Measurements from ENCODE around the gene PGLYRP2.

The PGLYRP2 gene

DNA sequence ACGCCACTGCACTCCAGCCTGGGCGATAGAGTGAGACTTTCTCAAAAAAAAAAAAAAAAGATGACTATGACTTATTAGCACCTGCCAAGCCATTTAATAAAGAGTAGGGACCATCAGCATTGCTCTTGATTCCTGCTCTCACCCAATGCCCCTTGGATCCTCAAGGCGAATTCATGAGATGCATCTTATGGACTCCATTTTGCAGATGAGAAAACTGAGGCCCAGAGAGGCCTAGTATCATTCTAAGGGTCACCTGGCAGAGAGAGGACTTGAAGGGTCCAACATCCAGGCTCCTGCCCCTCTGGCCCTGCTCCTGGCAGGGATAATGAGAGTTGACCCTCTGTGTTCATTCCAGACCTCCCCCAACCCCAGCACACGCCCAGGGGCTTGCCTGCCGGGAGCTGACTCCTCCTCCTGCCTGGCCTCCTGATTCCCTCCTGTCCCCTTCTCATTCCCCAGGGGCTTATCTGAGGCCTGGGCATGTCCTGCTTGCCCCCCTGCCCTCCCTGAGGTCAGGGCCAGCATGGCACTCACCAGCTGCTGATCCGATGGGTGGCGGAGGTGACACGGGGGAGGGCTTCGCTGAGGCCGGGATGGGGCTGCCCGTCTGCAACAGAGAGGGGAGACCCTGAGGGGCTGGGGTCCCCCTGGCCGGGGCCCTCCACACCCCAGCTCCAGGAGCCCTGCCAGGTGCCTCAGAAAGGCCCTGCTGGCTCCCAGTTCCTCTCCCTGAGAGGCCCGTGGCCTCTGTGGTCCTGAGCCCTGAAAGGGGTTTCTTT, 37.0 kb downstream of the PGLYRP2 start:
- DNase-seq, result no peak

DNA sequence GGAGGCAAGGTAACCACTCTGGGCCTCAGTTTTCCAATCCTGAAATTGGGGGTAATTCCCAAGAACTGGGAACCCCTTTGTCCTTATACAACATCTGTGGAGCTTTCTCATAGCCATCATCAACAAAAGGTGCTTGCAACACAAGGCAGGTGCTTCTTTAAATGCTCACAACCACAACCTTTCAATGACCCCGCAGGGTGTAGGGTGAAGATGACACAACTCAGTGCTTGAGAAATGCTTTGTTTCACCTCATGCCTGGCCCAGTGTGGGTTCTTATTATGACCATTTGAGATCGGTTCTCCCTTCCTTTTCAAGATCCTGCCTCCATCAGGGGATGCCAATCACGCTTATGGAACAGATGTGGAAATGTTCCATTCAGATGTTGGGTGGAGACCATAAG, 38.0 kb downstream of the PGLYRP2 start:
- DNase-seq, result no peak

DNA sequence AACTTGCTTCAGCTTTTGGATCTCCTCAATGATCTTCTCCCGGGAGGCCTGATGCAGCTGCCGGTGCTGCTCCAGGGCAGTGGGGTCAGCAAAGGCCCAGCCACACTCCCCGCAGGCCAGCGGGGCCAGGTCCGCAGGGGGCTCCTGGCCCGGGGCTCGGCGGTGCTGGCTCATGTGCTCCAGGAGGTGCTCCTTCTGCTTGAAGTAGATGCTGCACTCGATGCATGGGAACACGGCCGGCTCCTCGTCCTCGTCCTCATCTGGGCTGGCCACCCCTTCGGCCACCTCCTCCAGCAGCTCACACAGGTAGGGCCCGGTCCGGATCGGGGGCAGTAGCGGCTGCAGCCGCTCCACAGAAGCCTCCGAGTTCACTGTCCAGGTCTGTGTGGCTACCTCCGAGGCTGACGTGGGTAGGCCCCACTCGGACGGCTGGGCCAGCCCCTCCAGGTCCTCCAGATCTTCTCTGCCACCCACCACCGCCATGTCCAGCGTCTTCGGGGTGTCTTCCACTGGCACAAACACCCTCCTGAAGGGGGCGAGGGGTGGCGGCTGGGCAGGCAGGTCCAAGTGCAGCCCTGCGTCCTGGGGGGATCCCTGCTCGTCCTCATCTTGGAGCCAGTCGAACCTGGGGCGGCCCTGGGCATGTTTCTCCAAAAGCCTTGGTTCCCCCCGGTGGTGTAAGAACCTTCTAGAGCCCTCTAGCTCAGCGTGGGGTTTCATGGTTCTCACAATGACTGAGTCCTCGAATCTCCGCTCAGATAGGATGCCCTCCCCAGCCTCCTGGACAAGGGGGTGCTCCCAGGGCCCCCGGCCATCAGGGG, 39.3 kb downstream of the PGLYRP2 start:
- DNase-seq, result no peak

DNA sequence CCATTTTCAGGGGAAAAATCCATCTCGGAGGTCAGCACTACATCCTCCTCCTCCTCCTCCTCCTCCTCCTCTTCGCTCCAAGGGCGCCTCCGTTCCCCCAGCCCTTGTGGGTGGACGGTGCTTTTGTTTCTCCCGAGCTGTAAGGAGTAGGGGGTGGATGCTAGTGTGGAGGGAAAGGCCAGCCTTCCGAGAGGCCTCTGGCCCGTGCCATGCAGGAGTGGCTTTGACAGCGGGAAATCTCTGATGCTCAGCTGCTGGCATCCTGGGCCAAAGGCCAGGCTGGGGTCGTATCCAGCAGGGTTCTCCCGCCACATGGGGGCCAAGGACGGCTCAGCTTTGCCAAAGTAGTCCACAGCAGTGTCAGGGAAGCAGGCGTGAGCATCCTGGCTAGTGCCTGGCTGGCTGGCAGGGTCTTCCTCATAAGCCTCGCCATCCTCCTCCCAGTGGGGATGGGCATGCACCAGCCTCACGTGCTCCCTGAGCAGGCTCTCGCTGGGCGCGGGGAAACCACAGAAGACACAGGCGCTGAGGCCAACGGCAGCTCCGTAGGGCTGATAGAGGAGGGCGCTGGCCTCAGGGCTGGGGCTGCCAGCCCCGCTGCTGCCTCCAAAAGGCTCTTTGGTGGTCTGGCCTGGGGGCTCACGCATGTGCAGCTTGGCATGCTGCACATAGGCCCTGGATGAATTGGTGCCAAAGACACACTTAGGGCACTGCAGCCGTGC, 40.1 kb downstream of the PGLYRP2 start:
- no peak for DNase-seq

DNA sequence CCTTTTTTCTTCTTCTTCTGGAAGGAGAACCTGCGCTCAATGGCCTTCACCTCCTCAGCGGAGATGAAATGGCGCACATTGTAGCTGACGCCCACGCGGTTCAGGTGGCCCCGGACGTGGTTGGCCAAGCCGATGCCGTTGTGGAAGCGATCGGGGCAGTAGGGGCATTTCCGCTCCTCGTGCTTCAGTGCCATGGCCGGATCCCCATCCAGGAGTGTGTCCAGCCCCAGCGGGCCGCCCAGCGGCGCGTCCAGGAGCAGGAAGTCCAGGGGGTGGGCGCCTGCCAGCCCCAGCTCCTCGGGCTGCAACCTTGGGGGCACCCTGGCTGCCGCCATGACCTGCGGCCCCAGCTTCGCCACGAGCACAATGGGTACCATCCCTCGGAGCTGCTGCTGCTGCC, 40.7 kb downstream of the PGLYRP2 start:
- DNase-seq, result no peak

DNA sequence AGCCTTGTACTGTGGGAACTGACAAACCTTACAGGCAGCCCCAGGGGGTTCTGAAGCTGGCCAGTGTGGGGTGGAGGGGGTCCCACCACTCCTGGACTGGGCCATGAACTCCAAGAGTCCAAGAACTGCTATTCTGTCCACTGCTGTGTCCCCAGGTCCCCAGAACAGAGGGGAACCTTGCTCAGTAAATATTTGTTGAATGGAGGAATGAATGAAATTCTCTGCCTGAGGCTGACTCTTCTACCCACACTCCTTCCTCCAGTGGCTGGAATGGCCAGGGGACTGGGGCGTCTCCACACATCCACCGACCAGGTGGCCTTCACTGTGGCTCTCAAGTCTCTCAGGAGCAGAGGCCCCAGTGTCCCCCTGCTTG, 41.2 kb downstream of the PGLYRP2 start:
- DNase-seq, result no peak

DNA sequence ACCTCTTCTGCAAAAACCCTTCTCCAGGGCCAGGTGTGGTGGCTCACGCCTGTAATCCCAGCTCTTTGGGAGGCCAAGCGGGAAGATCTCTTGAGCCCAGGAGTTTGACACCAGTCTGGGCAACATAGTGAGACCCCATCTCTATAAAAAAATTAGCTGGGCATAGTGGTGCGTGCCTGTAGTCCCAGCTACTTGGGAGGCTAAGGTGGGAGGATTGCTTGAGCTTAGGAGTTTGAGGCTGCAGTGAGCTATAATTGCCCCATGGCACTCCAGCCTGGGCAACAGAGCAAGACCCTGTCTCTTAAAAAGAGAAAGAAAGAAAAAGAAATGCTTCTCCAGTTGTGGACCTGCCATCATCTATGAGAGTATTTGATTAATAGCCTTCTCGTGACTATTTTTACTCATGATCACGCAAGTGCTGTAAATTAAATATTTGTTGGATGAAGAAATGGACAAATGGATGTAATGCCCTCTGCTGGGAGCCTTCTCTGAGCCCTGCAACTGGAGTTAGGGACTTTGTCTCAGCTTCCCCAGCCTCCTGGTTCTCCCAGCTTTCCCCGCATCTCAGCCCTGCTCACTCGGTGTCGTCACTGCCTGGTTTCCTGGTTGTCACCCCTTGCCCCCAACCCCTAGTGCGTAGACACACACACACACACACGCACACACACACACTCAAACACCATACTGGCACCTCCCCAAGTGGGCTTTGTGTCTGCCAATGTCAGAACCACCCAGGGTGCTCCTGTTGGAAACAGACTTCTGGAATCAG, 41.8 kb downstream of the PGLYRP2 start:
- DNase-seq, result no peak

DNA sequence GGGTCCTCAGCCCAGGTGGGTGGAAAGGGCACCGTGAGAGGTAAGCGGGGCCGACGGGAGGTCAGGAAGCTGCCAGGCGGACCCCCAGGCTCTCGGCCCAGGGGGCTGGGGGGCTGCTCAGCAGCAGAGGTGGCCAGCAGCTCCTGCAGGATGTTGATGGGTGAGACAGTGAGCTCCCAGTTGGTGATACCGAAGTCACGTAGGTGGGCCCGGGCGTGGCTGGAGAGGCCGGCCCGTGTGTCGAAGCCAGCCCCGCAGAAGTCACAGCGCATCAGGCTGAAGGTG, 42.5 kb downstream of the PGLYRP2 start:
- DNase-seq, result no peak

DNA sequence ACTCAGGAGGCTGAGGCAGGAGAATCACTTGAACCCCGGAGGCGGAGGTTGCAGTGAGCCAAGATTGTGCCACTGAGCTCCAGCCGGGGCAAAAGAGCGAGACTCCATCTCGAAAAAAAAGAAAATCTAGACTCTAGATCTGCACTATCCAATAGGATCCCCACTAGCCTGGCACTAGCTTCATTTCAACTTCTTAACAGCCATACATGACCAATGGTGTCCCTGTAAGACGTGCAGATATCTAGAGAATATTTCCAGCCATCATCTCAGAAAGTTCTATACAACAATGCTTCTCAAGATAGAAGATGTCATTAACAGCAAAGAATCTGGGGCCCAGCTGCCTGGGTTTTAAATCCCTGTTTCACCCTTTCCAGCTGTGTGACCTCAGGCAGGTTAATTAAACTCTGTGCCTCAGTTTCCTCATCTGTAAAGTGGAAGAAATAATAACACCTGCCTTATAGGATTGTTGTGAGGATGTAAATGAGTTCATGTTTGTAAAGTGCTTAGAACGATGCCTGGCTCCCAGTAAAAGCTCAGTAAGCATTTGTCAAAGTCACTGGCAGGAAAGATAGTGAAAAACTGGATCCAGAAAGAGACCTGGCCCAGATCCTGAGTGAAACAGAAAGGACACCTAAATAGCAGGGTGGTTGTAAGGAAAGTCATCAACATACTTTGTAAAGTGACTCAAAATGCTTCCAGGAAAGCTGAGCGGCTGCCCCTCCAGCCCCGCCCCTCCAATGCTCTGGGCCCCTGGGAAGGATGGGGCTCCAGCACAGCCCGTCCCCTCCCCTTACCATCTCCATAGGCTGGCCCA, 43.1 kb downstream of the PGLYRP2 start:
- no peak for DNase-seq

DNA sequence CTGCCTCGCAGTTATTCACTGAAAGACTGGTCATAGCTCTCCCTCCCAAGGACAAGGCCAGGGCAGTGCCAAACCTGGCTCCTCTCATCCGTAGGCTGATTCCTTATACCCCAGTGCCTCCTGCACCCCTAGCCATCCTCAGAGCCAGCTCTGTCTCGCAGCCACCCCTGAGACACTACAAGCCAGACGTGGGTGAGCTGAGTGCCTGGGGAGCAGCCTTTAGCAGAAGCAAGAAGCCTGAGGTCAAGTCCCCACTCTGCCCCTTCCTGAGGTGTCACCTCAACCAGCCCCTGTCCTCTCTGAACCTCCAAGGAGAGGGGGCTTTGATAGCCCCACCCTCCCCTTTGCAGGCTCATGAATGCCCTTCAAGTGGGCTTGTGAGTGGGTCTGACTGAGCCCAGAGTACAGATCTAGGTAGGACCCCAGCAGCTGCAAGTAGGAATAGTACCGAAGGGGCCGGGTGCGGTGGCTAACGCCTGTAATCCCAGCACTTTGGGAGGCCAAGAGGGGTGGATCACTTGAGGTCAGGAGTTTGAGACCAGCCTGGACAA, 45.7 kb downstream of the PGLYRP2 start:
- DNase-seq, result no peak

DNA sequence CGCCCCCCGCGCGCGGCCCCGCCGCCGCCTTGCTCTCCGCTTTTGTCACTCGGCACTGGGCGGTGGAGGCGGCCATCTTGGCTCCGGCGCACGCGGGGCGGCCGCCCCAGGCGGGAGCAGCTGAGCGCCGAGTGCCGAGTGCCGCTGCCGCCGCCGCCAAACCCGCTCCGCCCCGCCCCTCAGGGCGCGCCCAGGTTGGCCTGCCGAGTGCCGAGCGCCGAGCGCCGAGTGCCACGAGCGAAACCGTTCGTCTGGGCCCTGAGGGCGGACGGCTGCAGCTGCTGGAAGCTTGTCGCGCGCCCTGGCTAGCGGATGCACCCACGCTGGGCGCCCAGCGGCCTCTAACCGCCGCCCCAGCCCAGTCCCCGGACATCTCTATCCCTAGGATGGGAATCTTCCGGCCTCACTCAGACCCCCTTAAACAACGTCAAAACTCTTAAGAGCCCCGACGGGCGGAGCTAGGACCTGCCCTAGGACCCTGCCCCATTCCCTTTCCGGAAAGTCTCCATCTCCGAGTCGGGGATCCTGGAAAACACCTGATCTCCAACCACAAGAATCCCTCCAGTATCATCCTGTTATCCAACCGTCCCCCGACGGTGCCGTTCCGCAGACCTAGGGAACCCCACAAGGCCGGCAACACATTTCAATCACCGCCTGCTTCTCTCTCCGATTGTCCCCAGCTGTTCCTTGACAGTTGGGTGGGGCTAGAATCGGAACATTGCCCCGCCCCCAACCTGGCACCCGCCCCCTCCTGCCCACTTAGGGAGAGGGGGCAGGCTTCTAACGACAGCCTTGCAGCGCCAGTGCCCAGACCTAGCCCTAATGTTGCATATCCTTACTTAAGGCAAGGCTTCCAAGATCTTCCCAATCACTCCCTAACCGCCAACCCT, 46.4 kb downstream of the PGLYRP2 start:
- peak in 55 of 56 donors; percentile 26 to 93 (median 78) for DNase-seq

DNA sequence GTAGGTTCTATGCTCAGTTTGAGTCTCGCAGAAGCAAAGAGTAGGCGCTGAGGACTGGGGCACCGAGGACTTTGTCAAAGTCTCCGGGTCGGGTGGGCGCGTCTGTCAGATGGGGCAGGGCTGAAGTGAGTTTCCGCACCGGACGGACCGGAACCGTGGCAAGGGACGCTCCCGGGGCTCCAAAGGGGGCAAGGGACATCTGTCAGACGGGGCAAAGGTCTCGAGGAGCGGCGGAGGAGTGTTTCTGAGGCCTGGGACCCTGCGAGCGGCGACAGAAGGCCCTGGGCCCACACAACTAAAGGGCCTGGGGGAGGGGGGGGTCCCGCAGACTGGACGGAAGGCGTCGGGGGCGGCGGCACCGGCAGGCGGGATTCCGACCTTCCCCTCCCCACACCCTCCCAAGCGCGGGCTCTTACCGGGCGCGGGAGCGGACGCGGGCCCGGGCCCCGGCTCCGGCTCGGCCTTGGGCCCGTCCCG, 47.2 kb downstream of the PGLYRP2 start:
- peak in 2 of 56 donors; percentile 18 to 29 for DNase-seq

DNA sequence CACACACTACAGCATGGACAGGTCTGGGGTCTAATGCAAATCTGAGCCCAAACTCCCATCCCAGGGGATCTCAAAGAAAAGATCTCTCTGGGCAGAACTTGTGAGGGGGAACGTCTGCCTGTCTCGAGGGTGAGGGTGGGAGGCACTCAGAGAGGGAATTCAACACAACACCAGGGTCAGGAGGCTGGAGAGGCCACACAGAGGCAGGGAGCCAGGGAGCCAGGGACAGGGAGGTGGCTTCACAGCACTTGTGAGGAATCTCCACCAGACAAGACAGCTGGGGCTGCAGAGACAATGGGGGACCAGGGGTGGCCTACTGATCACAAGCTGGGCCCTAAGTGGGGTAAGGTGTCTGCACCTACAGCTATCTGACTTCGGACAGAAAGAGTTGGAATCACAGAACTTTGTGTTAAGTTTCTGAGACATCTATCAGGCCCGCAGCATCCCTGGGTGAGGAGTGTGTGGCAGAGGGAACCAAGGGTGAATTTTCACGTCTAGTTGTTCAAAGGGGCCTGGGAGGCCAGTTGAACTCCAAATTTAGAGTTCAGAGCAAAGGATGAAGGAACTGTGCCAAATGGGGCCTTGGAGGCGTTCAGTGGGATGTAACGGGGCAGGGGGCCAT, 47.8 kb downstream of the PGLYRP2 start:
- no peak for DNase-seq

DNA sequence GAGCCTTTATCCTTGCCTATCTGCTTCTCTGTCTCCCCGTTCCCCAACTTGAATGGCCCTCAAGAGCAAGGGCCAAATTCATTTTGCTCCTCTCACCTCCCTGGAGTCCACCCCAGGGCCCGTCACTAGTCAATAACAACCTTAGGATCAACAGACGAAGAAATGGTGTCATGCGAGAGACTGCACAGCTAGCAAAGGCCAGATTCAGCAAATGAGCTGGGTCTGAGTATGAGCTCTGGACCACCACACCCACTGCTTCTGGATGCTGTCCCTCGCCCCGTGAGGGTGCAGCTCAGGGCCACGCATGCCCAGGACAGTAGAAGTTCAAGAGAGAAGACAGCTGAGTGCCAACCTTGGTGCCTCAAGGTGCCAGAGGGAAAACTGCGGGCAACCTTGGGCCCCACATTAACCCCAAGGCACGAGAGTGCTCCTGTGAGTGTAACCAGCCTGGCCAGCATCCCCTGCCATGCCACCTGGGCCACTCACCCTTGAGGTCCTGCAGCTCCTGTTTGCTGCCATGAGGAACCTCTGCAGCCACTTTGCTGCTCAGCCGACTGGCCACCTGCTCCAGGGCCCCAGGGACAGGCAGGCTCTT, 48.7 kb downstream of the PGLYRP2 start:
- DNase-seq, result no peak

DNA sequence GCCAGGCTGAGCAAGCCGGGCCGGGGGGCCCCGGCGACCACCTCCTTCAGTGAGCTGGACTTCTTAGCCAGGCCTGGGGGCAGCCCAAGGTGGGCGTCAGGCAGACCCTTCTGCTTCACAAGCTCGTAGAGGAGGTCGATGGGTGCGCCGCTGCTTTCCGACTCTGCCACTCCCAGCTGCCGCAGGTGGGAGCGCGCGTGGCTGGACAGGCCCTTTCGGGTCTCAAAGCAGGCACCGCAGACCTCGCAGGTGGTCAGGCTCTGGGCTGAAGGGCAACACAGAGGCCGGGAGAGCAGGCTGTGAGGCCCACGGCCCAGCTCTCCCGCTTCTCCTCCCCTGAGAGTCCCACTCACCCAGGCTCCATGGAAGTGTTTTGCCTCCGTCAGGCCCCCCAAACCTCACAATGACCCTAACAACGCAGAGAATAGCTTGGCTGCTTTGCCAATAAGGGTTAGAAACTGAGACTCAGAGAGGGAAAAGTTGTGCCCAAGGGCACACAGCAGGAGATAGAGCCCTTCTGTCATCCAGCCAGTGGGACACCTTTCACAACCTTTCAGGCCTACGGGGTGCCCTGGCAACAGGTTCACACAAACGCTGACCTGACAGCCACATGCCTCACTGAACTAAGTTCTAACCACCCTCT, 49.4 kb downstream of the PGLYRP2 start:
- no peak for DNase-seq

DNA sequence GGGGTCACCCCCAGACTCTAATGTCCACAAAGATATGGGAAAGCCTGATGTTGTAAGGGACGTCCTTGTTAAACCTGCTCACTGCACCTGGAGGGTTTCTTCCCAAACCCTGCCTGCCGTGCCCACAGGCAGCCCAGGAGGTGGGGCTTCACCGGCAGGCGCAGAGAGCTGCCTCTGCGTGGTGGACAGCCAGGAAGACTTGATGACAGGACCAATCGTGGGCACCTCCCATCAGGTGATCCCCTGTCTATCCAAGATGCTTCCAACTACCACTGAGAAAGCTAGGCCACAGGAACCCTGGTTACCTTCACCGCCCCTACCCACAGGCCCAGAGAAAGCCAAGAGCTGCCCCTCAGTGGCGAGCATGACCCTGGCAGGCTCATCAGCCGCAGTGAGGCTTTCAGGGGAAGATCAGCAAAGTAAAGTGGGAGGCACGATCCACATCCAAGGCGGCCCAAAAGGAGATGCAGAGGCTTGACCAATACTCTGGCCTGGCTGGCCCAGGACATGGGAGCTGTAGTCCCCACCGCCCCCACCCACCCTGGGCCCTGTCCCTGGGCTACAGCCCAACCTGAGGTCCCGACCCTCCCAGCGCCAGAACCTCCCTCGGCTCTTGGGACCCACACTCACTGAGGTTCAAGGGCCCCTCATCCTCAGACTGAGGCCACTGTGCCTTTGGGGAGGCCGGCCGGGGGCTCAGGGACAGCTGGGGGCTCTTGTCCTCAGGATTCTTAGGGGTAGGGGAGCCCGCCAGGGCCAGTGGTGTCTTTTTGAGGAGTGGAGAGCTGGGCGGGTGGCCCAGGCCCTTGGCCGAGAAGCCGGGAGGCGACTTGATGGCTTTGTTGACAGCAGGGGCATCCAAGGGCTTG, 50.1 kb downstream of the PGLYRP2 start:
- DNase-seq, result no peak

DNA sequence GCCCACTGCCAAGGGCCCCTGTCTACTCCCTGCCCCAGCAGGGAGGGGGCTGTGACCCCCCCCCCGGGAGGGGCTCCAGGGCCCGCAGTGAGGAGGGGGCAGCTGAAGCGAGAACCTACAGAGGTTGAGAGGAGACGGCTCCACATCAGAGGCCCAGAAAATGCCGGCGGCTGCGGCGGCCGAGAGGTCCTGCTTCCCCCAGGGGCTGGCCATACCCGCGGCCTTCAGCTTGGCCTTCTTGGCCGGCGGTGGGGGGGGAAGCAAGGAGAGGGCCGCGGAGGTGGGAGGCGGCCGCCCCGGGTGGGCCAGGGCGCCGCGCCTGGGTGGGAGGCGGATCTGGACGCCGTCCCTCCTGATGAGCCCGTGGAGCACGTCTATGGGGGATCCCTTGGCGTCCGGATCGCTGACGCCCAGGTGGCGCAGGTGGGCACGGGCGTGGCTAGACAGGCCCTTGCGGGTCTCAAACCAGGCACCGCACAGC, 51.3 kb downstream of the PGLYRP2 start:
- no peak for DNase-seq

Data from amygdala (tissue), 56 donors.